ENCODE results near the gene PRICKLE2. TPM values are rescaled to one million over a fixed set of nuclear protein-coding genes. Genes with fewer than 3 reads are reported as not detected.

Gene PRICKLE2, protein sequence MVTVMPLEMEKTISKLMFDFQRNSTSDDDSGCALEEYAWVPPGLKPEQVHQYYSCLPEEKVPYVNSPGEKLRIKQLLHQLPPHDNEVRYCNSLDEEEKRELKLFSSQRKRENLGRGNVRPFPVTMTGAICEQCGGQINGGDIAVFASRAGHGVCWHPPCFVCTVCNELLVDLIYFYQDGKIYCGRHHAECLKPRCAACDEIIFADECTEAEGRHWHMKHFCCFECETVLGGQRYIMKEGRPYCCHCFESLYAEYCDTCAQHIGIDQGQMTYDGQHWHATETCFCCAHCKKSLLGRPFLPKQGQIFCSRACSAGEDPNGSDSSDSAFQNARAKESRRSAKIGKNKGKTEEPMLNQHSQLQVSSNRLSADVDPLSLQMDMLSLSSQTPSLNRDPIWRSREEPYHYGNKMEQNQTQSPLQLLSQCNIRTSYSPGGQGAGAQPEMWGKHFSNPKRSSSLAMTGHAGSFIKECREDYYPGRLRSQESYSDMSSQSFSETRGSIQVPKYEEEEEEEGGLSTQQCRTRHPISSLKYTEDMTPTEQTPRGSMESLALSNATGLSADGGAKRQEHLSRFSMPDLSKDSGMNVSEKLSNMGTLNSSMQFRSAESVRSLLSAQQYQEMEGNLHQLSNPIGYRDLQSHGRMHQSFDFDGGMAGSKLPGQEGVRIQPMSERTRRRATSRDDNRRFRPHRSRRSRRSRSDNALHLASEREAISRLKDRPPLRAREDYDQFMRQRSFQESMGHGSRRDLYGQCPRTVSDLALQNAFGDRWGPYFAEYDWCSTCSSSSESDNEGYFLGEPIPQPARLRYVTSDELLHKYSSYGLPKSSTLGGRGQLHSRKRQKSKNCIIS
- total RNA-seq, result 43.5 TPM
- long read RNA-seq, full-length matches to known transcripts, result 10 of 22 reads
- long read RNA-seq, partial matches to known transcripts, result 2 of 22 reads
- long read RNA-seq, other reads (novel, unspliced or antisense), result 10 of 22 reads

DNA sequence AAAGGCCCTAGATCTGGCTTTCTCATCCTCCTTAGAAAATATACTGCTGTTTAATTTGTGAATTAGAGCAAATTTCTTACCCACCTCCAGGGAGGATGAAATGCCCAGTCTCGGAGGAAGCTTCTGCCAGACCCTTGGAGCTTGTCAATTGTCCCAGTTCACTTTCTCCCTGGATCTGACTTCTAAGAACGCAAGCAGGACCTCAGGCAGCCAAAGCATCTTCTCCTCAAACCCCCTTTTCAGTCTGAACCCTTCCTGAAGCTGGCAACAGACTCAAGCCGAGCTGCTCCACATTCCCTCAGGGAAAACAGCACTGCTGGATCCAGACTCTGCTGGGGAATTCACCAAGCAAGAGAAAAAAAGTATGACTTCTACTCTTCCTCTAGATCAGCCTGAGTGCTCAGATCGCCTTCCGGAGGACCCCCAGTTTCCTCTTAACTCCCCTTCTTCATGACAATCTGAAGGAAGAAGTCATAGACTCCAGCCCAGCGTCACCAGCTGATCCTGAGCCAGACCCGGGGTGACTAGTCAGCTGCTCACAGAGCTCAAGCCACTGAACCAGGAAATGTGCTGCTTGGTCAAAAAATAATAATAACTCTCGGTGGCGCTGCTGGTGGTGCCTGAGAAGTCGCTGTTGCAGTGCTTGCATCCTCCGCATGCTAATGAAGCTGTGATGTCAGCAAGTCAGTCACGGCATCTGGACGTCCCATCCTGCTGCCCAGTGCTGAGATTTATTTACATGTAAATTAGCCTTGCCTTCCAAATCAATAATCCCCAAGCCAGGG lies at the start of gene PRICKLE2:
Gene PRICKLE2 (minus strand): TSS at position 641 of the 785 bp plus-strand sequence. CDS start 26,539 bp downstream, outside the sequence.
- TF ChIP-seq CTCF (IDR thresholded peaks at IDR 0.05), result no peak
- ATAC-seq (peak; percentile 39 to 44), DNase-seq (peak; percentile 46)
- no peaks in the 10 kb centered on the region for H3K36me3 ChIP-seq
- no peaks in the 10 kb centered on the region for H3K9me3 ChIP-seq
- intact Hi-C loops (cut with DNase I), result no loop called here
- H3K4me3 ChIP-seq, result peak within 1 kb of the TSS; percentile 13
- H3K27me3 ChIP-seq (ENCODE audit: low read depth), result no peaks in the 10 kb centered on the region
- peak within 1 kb of the TSS; percentile 57 for H3K27ac ChIP-seq
- peaks cover 52% of the 10 kb centered on the region for H3K4me1 ChIP-seq

- intact Hi-C loops (cut with DNase I), result no loop called here
- ATAC-seq (no peak), DNase-seq (no peak)
- Histone ChIP-seq H3K4me1 (peaks cover 8% of the 10 kb centered on the region), H3K27ac (no peak overlapping the region), H3K9me3 (no peaks in the 10 kb centered on the region), H3K4me3 (no peak overlapping the region), H3K27me3 (ENCODE audit: low read depth) (no peaks in the 10 kb centered on the region), H3K36me3 (no peaks in the 10 kb centered on the region)
- TF ChIP-seq CTCF (IDR thresholded peaks at IDR 0.05), result no peak
Observed at GRCh38 chr3:64272842-64273241, 47.6 kb upstream of the PRICKLE2 start.

DNA sequence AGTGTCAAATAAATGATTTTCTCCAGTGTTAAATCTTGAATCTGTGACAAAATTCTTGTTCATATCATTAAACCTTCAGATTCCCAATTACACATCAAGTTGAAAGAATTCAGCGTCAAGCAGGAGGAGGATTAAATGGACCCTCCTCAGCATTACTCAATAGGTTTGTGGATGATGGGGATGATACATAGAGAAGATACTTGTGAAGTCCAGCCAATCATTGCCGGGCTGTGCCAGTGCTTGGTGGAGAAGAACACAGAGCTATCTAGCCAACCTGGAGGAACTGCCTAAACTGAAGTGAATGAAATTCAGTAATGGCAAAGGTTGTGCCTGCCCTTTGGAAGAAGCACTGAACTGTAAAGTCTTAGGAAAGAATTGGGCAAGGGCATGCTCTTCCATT lies 47.0 kb upstream of the PRICKLE2 start:
- no peaks in the 10 kb centered on the region for H3K9me3 ChIP-seq
- H3K4me3 ChIP-seq, result no peak overlapping the region
- H3K27ac ChIP-seq, result no peak overlapping the region
- DNase-seq, result no peak
- no peak for TF ChIP-seq CTCF (IDR thresholded peaks at IDR 0.05)
- intact Hi-C loops (cut with DNase I), result no loop called here
- no peaks in the 10 kb centered on the region for H3K36me3 ChIP-seq
- no peak for ATAC-seq
- no peaks in the 10 kb centered on the region for H3K27me3 ChIP-seq (ENCODE audit: low read depth)
- peaks cover 8% of the 10 kb centered on the region for H3K4me1 ChIP-seq

- H3K9me3 ChIP-seq, result no peaks in the 10 kb centered on the region
- DNase-seq (no peak), ATAC-seq (no peak)
- no peak for TF ChIP-seq CTCF (IDR thresholded peaks at IDR 0.05)
- intact Hi-C loops (cut with DNase I), result no loop called here
- H3K36me3 ChIP-seq, result no peaks in the 10 kb centered on the region
- no peaks in the 10 kb centered on the region for H3K27me3 ChIP-seq (ENCODE audit: low read depth)
- H3K4me1 ChIP-seq, result peaks cover 12% of the 10 kb centered on the region
- no peak overlapping the region for H3K27ac ChIP-seq
- no peak overlapping the region for H3K4me3 ChIP-seq
Observed at GRCh38 chr3:64271631-64272030, 46.4 kb upstream of the PRICKLE2 start.

DNA sequence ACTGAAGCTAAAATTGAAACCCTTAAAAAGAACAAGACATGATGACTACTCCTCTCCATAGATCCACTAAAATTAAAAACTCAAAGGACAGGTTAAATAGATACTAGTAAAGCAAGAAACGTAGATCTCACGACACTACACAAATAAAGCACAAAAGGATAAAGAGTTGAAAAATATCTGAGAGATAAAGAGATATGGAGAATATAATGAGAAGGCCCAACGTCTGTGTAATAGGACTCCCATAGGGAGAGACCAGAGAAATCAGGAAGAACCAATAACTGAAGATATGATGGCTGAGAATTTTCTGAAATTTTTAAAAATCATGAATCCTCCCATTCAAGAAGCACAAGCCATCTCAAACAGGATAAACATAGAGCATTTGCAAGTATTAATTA lies 45.6 kb upstream of the PRICKLE2 start:
- H3K27ac ChIP-seq, result no peak overlapping the region
- H3K36me3 ChIP-seq, result no peaks in the 10 kb centered on the region
- H3K4me3 ChIP-seq, result no peak overlapping the region
- ATAC-seq (no peak), DNase-seq (no peak)
- H3K4me1 ChIP-seq, result peaks cover 20% of the 10 kb centered on the region
- TF ChIP-seq CTCF (IDR thresholded peaks at IDR 0.05), result no peak
- H3K27me3 ChIP-seq (ENCODE audit: low read depth), result no peaks in the 10 kb centered on the region
- intact Hi-C loops (cut with DNase I), result no loop called here
- H3K9me3 ChIP-seq, result no peaks in the 10 kb centered on the region
